ENCODE measurements around the gene HTR3D. TPM values are rescaled to one million over a fixed set of nuclear protein-coding genes. Genes with fewer than 3 reads are reported as not detected.

Gene HTR3D
- total and polyA plus RNA-seq, 2 donors (not counting 1 experiment from before 2014, with no cell fraction given), result not detected

DNA sequence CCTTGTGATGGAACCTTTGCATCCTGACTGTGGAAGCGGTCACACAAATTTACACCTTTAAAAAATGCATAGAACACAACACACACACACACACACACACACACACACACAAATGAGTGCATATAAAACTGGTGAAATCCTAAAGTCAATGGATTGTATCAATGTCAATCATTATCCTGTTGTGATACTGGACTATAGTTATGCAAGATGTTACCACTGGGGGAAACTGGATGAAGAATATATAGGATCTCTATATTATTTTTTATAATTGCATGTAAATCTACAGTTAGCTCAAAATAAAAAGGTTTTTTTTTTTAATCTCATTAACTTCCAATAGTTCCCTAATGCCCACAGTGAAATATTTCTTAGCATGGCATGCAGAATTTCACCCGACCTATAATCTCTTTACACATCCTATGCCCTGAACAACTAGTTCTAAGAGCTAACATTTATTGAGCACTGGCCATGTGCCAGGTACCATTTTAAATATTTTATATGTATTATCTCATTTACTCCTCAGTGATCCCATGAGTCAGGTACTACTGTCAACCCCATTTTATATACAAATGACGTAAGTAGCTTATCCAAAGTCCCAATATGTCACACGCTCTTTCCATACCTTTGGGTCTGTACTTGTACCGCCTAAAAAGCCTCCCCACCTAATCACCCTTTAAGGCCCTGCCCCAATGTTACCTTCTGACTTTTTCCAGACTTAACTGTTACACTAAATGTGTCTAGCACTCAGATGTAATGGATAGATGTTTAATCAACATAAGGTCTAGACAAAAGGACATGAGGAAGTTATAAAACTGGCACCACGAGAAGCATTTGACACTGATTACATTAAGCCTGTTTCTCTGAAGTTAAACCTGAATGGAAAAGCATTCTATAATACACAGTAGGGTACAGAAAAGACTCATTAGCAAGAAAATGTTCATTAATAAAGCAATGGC is 19.3 kb upstream of the HTR3D start:
- Histone ChIP-seq H3K36me3 (replicated peaks in 1 of 2; ENCODE audit: control extremely low read depth in 1 of 2, control insufficient read depth in 1 of 2, extremely low read depth in 1 of 2, insufficient read depth in 2 of 2, low read length in 1 of 2) (no peaks in the 10 kb centered on the region), H3K27me3 (replicated peaks in 1 of 4; ENCODE audit: control extremely low read depth in 1 of 4, control insufficient read depth in 3 of 4, insufficient read depth in 4 of 4, low read length in 3 of 4) (no peaks in the 10 kb centered on the region), H3K4me2 (replicated peaks; ENCODE audit: low read depth, low read length, poor library complexity, severe bottlenecking) (no peak overlapping the region), H3K9ac (ENCODE audit: low read length) (no peak overlapping the region), H3K4me3 (ENCODE audit: control extremely low read depth in 1 of 5, extremely low read depth in 1 of 5, insufficient read depth in 1 of 5, low read depth in 2 of 5, low read length in 4 of 5) (no peak overlapping the region), H3K79me2 (ENCODE audit: control insufficient read depth, insufficient read depth, low read length) (peaks cover 6% of the 10 kb centered on the region), H4K20me1 (ENCODE audit: control insufficient read depth, insufficient read depth, low read length, poor library complexity, severe bottlenecking) (no peaks in the 10 kb centered on the region), H3K4me1 (ENCODE audit: control insufficient read depth in 2 of 2, insufficient read depth in 2 of 2, low read length in 2 of 2) (peaks cover 20 to 22% of the 10 kb centered on the region in 2 donors), H3K9me3 (ENCODE audit: control extremely low read depth in 1 of 3, control insufficient read depth in 2 of 3, insufficient read depth in 1 of 3, low read length in 2 of 3) (no peaks in the 10 kb centered on the region), H3K27ac (ENCODE audit: low read length in 2 of 2) (no peak overlapping the region), H2AFZ (ENCODE audit: insufficient read depth, low read depth, low read length, poor library complexity, severe bottlenecking) (no peak overlapping the region)
- no peak overlapping the region for H3K27ac Mint-ChIP-seq
- ChIA-PET CTCF (interaction anchor here (1.3 kb wide), 1 partner anchor 117 kb away, joined by 4 read pairs; no protein-coding TSS in a partner anchor), POLR2A (no interaction called here)
- intact Hi-C loops (cut with micrococcal nuclease), result no loop called here
- H3K4me1 Mint-ChIP-seq, result peaks cover 30% of the 10 kb centered on the region
- no peaks in the 10 kb centered on the region for H3K9me3 Mint-ChIP-seq (ENCODE audit: insufficient read depth)
- no peak for ATAC-seq (ENCODE audit: low read depth)
- WGBS (ENCODE audit: insufficient coverage), result no CpG with 5 or more reads among the region's 6 CpGs
- TF ChIP-seq EZH2 (IDR thresholded peaks at IDR 0.05; ENCODE audit: borderline replicate concordance, insufficient read depth, low read depth, low read length, poor library complexity, severe bottlenecking), result no peak
- no peak for TF ChIP-seq CTCF (IDR thresholded peaks at IDR 0.05)
- no peak for DNase-seq
- no peak overlapping the region for H3K4me3 Mint-ChIP-seq
- no peaks in the 10 kb centered on the region for H3K27me3 Mint-ChIP-seq

All from B cell (primary cell).